ENCODE measurements around the gene ICAM1. TPM values are rescaled to one million over a fixed set of nuclear protein-coding genes. Genes with fewer than 3 reads are reported as not detected.
"Not testable (repeated sequence)": the region's sequence is repeated elsewhere in the genome, so short reads cannot be mapped to it uniquely, and the experiment has no call there.

Gene ICAM1
- total RNA-seq, 1 donor from 2014 or later: 0.80 TPM

DNA sequence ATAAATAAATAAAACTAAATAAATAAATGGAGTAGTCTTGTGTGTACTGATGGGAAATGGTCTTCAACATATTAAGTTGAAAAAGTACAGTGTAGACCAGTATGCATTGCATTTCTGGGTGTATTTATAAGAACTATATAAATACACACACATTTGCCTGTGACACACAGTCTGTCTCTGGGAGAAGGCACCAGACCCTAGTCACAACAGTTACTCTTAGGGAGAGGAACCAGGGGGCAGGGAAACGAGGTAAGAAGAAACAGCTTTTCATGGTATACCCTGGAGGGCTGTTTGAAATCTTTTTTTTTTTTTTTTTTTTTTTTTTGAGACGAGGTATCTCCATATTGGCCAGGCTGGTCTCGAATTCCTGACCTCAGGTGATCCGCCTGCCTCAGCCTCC, 37.0 kb upstream of the ICAM1 start:
- H3K4me1 Mint-ChIP-seq: peaks cover 14% of the 10 kb centered on the region
- no peaks in the 10 kb centered on the region for H3K9me3 Mint-ChIP-seq
- peaks cover 5% of the 10 kb centered on the region for H3K4me1 ChIP-seq
- no peaks in the 10 kb centered on the region for H3K36me3 ChIP-seq
- no peak overlapping the region for H3K27ac ChIP-seq
- no peak overlapping the region for H2AFZ ChIP-seq (replicated peaks)
- TF ChIP-seq EZH2 (IDR thresholded peaks at IDR 0.05): no peak
- no peak for TF ChIP-seq EZH2phosphoT487 (IDR thresholded peaks at IDR 0.05)
- TF ChIP-seq, protein P1, sequence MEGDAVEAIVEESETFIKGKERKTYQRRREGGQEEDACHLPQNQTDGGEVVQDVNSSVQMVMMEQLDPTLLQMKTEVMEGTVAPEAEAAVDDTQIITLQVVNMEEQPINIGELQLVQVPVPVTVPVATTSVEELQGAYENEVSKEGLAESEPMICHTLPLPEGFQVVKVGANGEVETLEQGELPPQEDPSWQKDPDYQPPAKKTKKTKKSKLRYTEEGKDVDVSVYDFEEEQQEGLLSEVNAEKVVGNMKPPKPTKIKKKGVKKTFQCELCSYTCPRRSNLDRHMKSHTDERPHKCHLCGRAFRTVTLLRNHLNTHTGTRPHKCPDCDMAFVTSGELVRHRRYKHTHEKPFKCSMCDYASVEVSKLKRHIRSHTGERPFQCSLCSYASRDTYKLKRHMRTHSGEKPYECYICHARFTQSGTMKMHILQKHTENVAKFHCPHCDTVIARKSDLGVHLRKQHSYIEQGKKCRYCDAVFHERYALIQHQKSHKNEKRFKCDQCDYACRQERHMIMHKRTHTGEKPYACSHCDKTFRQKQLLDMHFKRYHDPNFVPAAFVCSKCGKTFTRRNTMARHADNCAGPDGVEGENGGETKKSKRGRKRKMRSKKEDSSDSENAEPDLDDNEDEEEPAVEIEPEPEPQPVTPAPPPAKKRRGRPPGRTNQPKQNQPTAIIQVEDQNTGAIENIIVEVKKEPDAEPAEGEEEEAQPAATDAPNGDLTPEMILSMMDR (IDR thresholded peaks at IDR 0.05): no peak
- no peak for DNase-seq (ENCODE audit: low spot score)
- no peak overlapping the region for H3K4me3 ChIP-seq
- peaks cover 9% of the 10 kb centered on the region for H3K79me2 ChIP-seq (ENCODE audit: low read depth)
- no peak overlapping the region for H3K27ac Mint-ChIP-seq
- no peak overlapping the region for H3K4me2 ChIP-seq
- no peak overlapping the region for H3K4me3 Mint-ChIP-seq
- H3K27me3 ChIP-seq: no peaks in the 10 kb centered on the region
- H3K36me3 Mint-ChIP-seq: no peaks in the 10 kb centered on the region
- H3K9me3 ChIP-seq (ENCODE audit: low read depth): no peaks in the 10 kb centered on the region
- H3F3A ChIP-seq (ENCODE audit: low read depth): peaks cover 28% of the 10 kb centered on the region
- peaks cover under 1% of the 10 kb centered on the region for H3K27me3 Mint-ChIP-seq (ENCODE audit: insufficient read depth, low read depth)
- peaks cover 8% of the 10 kb centered on the region for H4K20me1 ChIP-seq (ENCODE audit: low read depth)
- H3K9ac ChIP-seq: no peak overlapping the region

DNA sequence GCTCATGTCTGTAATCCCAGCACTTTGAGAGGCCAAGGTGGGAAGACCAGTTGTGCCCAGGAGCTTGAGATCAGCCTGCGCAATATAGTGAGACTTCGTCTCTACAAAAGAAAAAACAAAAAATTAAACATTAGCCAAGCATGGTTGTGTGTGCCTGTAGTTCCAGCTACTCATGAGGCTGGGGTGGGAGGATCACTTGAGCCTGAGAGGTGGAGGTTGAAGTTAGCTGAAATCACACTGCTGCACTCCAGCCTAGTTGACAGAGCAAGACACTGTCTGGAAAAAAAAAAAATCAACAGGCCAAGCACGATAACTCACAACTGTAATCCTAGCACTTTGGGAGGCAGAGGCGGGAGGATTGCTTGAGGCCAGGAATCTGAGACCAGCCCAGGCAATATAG, 35.9 kb upstream of the ICAM1 start:
- Histone ChIP-seq H3K27ac (no peak overlapping the region), H3K4me1 (no peaks in the 10 kb centered on the region), H3K79me2 (ENCODE audit: low read depth) (no peaks in the 10 kb centered on the region), H3K27me3 (no peaks in the 10 kb centered on the region), H3K9ac (no peak overlapping the region), H4K20me1 (ENCODE audit: low read depth) (no peaks in the 10 kb centered on the region), H3K4me3 (no peak overlapping the region), H3K4me2 (no peak overlapping the region), H2AFZ (replicated peaks) (no peak overlapping the region), H3K36me3 (no peaks in the 10 kb centered on the region), H3K9me3 (ENCODE audit: low read depth) (no peaks in the 10 kb centered on the region), H3F3A (ENCODE audit: low read depth) (peaks cover 18% of the 10 kb centered on the region)
- H3K9me3 Mint-ChIP-seq: no peaks in the 10 kb centered on the region
- H3K4me1 Mint-ChIP-seq: peaks cover 9% of the 10 kb centered on the region
- no peak overlapping the region for H3K27ac Mint-ChIP-seq
- no peaks in the 10 kb centered on the region for H3K36me3 Mint-ChIP-seq
- DNase-seq (ENCODE audit: low spot score): no peak
- H3K4me3 Mint-ChIP-seq: no peak overlapping the region
- H3K27me3 Mint-ChIP-seq (ENCODE audit: insufficient read depth, low read depth): no peaks in the 10 kb centered on the region
- TF ChIP-seq EZH2 (IDR thresholded peaks at IDR 0.05) (no peak), EZH2phosphoT487 (IDR thresholded peaks at IDR 0.05) (no peak)
- TF ChIP-seq, protein P1 (IDR thresholded peaks at IDR 0.05): no peak

DNA sequence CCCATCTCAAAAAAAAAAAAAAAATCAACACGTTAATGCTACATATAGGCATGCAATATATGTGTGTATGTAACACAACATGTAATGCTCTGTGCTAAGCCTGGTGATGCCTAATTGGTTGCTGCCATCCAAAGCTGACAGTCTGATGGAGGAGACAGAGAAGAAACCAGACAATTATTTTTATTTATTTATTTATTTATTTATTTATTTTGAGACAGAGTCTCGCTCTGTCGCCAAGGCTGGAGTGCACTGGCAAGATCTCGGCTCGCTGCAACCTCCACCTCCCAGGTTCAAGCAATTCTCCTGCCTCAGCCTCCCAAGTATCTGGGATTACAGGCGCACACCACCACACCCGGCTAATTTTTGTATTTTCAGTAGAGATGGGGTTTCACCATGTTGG, 35.5 kb upstream of the ICAM1 start:
- not testable (repeated sequence) for H3K27me3 Mint-ChIP-seq (ENCODE audit: insufficient read depth, low read depth)

DNA sequence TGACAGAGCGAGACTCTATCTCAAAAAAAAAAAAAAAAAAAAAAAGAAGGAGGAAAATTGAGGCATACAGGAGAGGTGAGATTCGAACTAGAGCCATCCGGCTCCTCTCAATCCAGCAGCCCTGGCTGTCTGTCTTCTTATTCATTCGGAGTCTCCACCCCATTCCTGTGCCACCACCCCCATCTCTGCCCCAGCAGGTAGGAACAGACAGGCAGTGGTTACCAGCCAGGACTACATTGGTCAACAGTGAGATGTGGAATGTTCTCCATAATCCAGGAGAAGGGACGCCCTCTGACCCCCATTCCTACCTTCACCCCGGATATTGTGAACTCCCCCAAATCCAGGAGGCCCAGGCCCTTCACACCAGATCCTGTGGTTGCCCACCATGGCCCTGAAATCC, 33.2 kb upstream of the ICAM1 start:
- DNase-seq (ENCODE audit: low spot score): no peak
- Histone ChIP-seq H3K79me2 (ENCODE audit: low read depth) (no peaks in the 10 kb centered on the region), H3K9ac (no peak overlapping the region), H3K27ac (no peak overlapping the region), H2AFZ (replicated peaks) (no peak overlapping the region), H3K4me1 (no peaks in the 10 kb centered on the region), H3K36me3 (no peaks in the 10 kb centered on the region), H3F3A (ENCODE audit: low read depth) (no peaks in the 10 kb centered on the region), H3K27me3 (no peaks in the 10 kb centered on the region), H3K9me3 (ENCODE audit: low read depth) (no peaks in the 10 kb centered on the region), H3K4me2 (no peak overlapping the region), H3K4me3 (no peak overlapping the region), H4K20me1 (ENCODE audit: low read depth) (no peaks in the 10 kb centered on the region)
- no peaks in the 10 kb centered on the region for H3K36me3 Mint-ChIP-seq
- no peaks in the 10 kb centered on the region for H3K9me3 Mint-ChIP-seq
- H3K27ac Mint-ChIP-seq: no peak overlapping the region
- no peaks in the 10 kb centered on the region for H3K27me3 Mint-ChIP-seq (ENCODE audit: insufficient read depth, low read depth)
- no peak overlapping the region for H3K4me3 Mint-ChIP-seq
- no peak for TF ChIP-seq EZH2phosphoT487 (IDR thresholded peaks at IDR 0.05)
- TF ChIP-seq EZH2 (IDR thresholded peaks at IDR 0.05): no peak
- TF ChIP-seq, protein P1 (IDR thresholded peaks at IDR 0.05): no peak
- H3K4me1 Mint-ChIP-seq: peaks cover 6% of the 10 kb centered on the region

More for the DNA sequence above, 35.5 kb upstream of the ICAM1 start:
- not testable (repeated sequence) for H3K4me3 ChIP-seq; H3K4me2 ChIP-seq; H3K9ac ChIP-seq; H3K79me2 ChIP-seq (ENCODE audit: low read depth); H3K27ac Mint-ChIP-seq; H3K4me1 ChIP-seq; H3K9me3 Mint-ChIP-seq; H3K4me3 Mint-ChIP-seq; H3K36me3 Mint-ChIP-seq; DNase-seq (ENCODE audit: low spot score); H3K4me1 Mint-ChIP-seq; H3K9me3 ChIP-seq (ENCODE audit: low read depth); H3K27me3 ChIP-seq; H3K27ac ChIP-seq; H2AFZ ChIP-seq (replicated peaks); H3K36me3 ChIP-seq; H4K20me1 ChIP-seq (ENCODE audit: low read depth)
- H3F3A ChIP-seq (ENCODE audit: low read depth): peaks cover 14% of the 10 kb centered on the region

Data from neural progenitor cell (in vitro differentiated cells).